Measurements from ENCODE around the gene NAALADL2. TPM values are rescaled to one million over a fixed set of nuclear protein-coding genes. Genes with fewer than 3 reads are reported as not detected.

Gene NAALADL2
- total RNA-seq, 1 experiment from 2014 or later: 4.8 TPM

DNA sequence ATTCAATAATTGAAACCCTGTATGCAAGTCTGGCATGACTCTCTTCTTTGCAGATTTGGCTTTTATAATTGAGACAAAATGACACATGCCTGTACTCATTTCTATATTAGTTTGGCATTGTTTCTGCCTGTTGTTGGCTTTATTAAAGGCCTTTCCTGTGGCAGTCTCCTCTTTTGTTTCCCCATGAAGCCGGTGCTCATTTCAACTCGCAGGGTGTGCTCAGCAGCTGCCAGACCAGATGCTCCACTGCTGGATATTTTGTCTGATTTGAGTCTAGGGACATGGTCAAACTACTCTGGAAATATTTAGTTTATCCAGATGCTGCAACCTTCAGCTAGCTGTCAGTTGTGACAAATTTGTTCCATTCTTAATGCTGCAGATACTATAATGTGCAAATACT lies 445.3 kb downstream of the NAALADL2 start:
- peak; percentile 36 for DNase-seq (ENCODE audit: low read depth)

- no peak for DNase-seq (ENCODE audit: low read depth)
These were observed 448.5 kb downstream of the NAALADL2 start for GRCh38 chr3:175307642-175308041.

DNA sequence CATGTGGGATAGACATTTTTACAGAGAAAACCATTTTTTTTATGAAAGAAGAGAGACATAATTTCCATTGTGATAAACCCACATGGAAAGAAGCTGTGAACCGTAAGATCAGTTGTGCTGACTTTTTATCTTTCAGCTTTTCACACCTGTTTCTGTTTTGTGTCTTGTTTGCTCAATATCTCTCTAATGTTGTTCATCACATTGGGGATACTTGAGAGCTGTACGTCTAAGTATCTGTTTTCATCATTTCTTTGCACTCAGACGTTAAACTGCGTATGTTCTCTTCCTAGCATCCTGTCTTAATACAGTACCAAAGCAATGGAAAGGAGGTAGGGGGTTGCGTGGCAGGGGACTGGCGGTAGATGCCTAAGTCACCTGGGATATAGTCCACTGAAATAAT lies 449.0 kb downstream of the NAALADL2 start:
- no peak for DNase-seq (ENCODE audit: low read depth)

DNA sequence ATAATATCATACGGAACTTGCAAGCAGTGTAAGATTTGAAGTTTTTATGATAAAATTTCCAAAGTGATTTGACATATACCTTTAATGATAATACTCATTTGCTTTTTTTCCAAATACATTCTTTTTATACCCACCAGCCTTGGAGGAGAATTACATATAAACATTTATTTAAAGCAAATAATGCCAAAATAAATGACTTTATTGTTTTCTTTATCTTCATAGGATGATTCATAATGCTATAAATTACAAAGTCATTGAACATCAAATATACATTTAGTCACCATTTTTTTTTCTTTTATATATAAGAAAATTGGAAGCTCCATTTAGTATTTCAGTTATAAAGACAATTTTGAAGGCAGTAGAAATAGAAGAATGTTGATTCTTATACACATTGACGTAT lies 450.9 kb downstream of the NAALADL2 start:
- no peak for DNase-seq (ENCODE audit: low read depth)

GRCh38 chr3:175311404-175311803 lies 452.3 kb downstream of the NAALADL2 start:
- no peak for DNase-seq (ENCODE audit: low read depth)

GRCh38 chr3:175311946-175312345 lies 452.8 kb downstream of the NAALADL2 start:
- no peak for DNase-seq (ENCODE audit: low read depth)

DNA sequence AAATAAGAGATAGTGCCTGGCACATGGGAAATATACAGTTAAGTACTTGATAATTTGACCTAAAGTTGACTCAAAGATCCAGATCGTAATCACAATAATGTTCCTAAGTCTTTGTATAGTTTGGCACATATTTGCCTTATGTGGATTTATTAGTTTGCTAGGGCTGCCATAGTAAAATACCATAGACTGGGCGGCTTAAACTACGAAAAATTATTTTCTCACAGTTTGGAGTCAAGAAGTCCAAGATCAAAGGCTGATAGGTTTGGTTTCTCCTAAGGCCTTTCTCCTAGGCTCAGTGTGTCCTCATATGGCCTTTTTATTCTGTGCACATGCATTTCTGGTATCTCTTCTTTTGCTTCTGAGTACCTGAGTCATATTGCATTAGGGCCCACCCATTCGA lies 453.7 kb downstream of the NAALADL2 start:
- DNase-seq (ENCODE audit: low read depth): no peak

- peak; percentile 67 for DNase-seq (ENCODE audit: low read depth)
These were observed 457.7 kb downstream of the NAALADL2 start for GRCh38 chr3:175316799-175317198.

- DNase-seq (ENCODE audit: low read depth): no peak
These were observed 466.3 kb downstream of the NAALADL2 start for GRCh38 chr3:175325440-175325839.

GRCh38 chr3:175326041-175326440 lies 466.9 kb downstream of the NAALADL2 start:
- no peak for DNase-seq (ENCODE audit: low read depth)

DNA sequence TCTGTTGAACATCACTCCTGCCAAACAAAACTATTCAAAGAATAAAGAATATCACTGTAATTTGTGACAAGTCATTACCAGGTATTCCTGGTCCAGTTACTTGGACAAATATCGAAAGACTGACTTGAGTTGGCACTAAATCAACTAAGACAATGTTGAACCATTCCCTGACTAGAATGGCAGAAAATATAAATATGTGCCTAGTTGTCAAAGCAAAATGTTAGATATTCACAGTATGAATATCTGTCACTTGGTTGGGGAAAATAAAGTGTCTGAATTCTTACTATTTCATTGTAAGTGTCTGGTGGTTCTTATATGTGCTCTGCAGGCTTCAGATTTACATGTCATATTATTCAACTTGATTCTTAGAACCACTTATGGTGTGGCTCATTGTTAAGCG lies 470.2 kb downstream of the NAALADL2 start:
- no peak for DNase-seq (ENCODE audit: low read depth)

- no peak for DNase-seq (ENCODE audit: low read depth)
These were observed 476.1 kb downstream of the NAALADL2 start for GRCh38 chr3:175335229-175335628.

DNA sequence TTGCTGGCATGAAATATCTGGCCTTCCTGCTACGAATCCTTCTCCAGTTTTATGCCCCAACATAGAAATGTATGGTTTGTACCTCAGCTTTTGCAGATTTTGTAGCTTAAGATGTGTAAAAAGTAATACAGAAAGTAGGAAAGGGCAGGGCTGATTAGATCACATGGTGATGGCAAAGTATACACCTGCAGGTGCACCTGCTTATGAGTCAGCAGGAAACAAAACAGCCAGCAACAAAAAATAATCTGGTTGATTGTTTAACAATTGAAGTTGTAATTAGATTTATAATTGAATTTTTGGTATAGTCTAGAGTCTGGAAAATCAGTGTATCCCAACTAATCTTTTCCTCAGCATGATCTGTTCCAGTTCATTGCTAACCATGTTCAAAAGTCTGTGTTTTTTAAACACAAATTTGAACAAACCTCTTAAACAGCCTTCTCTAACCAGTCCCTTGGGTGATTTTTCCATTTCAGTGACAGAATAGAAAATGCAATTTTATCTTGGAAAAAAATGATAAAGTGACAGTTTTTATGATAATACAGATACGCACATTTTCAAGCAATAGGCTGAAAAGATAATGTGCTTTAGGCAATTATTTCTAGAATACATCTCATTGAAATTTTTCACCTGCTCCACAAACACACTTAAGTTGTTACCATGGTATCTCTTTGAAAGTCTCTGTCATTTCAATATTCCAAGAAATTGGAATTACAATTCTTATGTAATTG lies 477.4 kb downstream of the NAALADL2 start:
- DNase-seq (ENCODE audit: low read depth): no peak

DNA sequence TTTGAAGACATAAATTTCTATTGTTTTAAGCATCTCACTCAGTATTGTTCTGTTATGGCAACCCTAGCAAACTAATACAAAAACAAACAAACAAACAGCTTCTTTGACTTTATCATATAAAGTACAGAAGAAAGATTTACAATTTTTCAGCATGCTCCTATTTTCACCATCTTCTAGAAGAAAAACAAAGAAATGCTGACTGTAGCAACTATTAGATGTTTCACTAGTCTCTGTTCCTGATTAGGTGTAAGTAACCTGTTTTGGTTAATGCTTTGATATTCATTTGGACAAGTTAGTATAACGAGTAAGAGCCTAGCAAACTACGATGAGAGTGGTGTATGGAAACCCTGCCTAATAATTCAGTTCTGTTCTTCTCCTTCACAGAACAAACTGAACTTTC lies 478.5 kb downstream of the NAALADL2 start:
- DNase-seq (ENCODE audit: low read depth): no peak

- peak; percentile 40 for DNase-seq (ENCODE audit: low read depth)
These were observed 479.8 kb downstream of the NAALADL2 start for GRCh38 chr3:175338775-175339535.

DNA sequence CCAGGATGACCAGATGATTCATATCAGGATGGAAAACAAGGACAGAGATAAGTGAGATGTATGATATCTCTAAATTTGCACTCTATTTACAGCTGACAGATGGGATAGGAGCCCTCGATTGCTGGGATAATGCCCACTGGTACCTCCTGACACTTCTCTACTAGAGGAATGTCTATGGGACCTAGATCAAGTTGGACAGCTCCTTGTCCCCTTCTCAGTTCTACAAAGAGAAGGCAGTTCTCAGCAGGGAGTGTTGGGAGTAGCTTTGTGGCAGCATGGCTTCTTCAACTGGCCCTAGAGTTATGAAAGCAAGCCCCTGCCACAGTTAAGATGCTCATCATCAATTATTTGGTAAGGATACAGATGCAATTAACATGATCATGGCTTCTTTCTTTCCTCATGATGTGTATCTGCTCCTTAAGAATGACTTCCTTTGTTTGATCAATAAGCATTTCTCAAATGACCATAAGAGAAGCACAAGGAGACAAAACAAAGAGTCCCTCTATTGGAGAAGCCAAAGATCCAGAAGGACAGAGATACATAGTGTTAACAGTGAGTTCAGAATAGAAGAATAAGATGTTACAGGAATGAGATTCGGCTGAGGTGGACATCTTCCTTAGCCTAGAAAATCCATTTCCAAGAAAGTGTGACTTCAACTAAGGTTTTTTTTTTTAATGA lies 481.3 kb downstream of the NAALADL2 start:
- no peak for DNase-seq (ENCODE audit: low read depth)

- DNase-seq (ENCODE audit: low read depth): no peak
These were observed 483.1 kb downstream of the NAALADL2 start for GRCh38 chr3:175342196-175342595.

DNA sequence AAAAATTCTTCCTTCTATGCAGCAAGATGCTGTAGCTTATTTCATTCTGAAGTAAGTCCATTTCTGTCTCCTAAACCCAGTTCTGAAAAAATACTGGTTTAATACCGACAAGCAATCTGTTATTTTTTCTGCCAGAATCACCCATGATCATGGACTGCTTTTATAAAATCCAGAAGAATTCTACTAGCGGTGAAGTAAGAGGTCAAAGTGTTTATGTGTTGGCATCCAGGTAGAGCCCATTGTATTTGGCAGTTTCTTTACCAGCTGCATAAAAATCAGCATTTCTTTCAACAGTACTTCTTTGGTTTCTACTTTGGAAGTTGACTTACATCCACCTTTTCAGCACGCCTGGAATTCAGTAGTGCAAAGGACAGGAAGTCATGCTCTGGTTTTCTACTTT lies 484.8 kb downstream of the NAALADL2 start:
- no peak for DNase-seq (ENCODE audit: low read depth)

DNA sequence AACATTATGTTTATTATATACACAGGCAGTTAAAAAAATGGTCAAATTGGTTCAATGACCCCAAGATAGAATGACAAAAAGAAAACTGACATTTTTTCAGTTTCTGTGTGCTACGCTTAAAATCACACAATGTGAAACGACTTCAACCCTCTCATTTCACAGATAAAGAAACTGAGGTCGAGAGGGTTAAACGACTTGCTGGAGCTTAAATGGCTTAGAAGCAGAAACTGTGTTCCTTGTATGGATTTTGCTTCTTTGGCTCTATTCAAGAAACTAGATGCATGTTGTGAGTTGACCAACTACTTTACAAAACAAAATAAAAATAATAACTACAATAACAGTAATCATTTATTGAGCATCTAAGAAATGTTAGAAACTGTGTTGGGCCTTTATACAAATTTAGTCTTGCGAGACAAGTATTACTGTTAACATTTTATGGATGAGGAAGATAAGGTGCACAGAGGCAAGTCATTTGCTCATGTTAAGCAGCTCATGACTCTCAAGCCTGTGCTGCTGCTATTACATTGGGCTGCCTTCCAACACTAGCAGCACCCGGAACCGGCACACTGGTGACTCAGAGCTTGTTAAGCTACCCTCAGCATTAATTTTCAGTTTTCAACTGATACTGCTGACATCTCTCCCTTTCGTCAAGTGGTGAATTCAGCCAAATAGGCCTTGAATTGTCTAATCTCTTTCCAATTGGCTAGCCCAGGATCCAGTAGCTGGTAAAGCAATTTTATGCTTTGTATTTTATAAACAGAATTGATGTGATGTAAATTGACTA lies 487.6 kb downstream of the NAALADL2 start:
- DNase-seq (ENCODE audit: low read depth): peak; percentile 86

DNA sequence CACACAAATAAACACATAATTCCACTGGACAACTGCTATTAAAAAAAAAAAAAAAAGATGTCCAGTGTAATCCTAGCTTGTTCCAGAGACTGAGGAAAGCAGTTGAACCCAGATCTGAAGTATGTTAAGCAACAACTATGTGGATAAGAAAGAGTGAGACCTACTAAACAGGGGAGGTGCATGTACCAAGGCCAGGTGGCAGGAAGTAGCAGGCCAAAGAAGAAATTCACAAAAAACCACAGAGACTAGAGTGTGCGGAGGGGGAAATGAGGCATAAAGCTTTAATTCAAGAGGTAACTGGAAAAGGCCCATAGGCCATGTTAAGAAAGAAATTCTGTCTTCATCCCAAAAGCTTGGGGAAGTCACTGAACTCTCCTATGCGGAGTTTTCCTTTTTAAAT lies 490.0 kb downstream of the NAALADL2 start:
- DNase-seq (ENCODE audit: low read depth): no peak

GRCh38 chr3:175355801-175356335 lies 496.7 kb downstream of the NAALADL2 start:
- no peak for DNase-seq (ENCODE audit: low read depth)

Measured in LHCN-M2 (cell line).